Epidermal melanocyte (primary cell): ENCODE results near the gene FAM98C.

Experiments used
- DNase-seq: peaks from one replicate; pipeline ENCODE4 v3.0.0; 2011; ENCODE audit warnings: low spot score; ENCODE audit not compliant: insufficient read length

Gene FAM98C

DNA sequence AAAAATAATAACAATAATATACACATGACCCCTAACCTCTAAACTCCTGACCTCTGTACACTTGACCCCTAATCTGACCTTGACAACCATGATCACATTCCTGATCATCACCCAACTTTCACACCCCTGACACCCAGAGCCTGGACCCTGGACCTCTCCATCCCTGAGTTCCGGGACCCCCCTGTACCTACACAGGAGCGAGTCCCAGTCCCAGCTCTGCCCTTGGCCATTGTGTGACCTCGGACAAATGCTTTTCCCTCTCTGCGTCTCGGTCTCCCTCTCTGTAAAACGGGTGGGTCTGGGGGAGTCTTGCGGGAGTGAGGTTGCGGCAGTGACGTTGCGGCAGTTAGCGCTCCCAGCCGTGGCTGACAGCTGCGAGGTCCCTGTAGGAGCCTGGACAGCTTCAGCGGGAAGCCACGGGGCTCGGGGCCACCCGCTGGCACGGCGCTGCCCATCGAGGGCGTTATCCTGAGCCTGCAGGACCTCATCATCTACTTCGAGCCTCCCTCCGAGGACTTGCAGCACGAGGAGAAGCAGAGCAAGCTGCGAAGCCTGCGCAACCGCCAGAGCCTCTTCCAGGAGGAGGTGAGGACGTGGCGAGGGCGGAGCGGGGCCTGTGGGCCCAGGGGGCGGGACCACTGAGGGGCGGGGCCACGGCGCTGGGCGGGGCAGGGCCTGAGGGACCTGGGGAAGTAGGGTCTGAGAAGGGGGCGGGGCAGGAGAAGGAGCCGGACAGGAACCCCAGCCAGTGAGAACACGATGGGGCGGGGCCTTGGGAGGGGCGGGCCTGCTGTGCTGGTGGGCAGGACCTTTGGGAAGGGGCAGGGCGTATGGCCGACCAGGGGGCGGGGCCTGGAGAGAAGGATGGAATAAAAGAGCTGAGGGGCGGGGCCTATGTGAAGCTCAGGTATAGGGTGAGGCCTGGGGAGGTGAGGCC, 49.8 kb downstream of the FAM98C start:
- no peak for DNase-seq

DNA sequence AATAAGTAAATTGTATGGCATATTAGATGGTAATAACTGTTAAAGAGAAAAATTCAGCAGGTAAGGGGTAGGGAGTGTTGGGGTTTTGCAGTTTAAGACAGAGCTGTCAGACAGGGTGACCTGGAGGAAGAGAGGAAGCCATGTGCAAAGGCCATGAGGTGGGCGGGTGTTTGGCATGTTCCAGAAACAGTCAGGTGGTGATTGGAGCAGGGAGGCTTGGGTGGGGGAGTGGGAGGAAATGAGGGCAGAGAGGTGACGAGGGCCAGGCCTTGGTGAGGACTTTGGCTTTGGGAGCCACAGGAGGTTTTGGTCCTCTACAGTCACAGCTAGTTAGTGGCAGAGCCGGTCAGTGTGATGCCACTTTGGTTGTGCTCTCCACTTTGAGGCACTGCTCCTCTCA, 50.7 kb downstream of the FAM98C start:
- DNase-seq: no peak

DNA sequence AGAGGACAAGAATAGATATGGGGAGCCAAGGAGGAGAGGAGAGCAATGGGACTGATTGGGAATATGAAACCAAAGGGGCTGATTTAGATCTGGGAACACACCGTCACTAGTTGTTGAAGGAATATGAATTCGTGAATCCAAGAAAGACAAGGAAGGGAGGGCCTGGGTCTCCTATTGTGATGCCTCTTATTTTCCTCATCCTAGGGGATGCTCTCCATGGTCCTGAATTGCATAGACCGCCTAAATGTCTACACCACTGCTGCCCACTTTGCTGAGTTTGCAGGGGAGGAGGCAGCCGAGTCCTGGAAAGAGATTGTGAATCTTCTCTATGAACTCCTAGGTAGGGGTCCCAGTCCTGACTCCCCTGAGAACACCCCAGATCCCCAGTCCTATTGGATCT, 52.1 kb downstream of the FAM98C start:
- no peak for DNase-seq

DNA sequence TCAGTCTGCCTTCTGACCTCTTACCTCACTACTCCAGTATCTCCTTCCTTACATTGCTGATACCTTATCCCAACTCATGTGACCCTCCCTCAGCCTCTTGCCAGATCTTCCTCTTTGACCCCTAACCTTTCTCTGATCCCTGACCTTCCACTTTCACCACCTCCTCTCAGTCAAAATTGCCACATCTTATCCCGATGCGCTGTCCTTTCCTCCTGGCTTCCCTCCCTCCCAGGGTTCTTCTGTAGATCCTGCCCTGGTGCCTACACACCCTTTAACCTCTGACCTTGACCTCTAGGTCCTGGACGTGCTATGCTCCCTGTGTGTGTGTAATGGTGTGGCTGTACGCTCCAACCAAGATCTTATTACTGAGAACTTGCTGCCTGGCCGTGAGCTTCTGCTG, 54.3 kb downstream of the FAM98C start:
- no peak for DNase-seq

DNA sequence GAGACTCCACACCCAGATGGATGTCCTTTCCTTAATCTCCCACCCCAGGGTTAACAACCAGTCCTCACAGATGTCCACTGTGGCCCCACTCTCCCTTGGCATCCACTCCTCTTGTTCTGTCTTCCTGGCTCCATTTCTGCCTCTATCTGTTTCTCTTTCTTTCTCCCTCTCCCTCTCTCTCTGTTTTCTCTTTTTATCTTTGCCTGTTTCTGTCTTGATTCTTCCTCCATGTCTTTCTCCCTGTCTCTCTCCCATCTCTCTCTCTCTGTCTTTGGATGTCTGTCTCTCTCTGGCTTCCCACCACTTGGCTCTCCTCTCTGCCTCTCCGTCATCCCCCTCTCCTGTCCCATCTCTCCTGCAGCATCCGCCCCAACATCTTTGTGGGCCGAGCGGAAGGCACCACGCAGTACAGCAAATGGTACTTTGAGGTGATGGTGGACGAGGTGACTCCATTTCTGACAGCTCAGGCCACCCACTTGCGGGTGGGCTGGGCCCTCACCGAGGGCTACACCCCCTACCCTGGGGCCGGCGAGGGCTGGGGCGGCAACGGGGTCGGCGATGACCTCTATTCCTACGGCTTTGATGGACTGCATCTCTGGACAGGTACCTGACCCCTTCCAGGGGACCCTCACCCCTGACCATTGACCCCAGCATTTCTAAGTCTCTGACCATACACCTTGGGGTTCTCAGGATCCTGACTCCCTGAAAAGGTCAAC, 55.0 kb downstream of the FAM98C start:
- no peak for DNase-seq
